NT2/D1 (cell line): ENCODE data around the gene UTP14C.
"Not testable (repeated sequence)": the region's sequence is repeated elsewhere in the genome, so short reads cannot be mapped to it uniquely, and the experiment has no call there.

Experiments
- DNase-seq: peaks from one replicate; pipeline ENCODE4 v3.0.0-alpha.2; 2011; ENCODE audit warnings: low read depth, low spot score
- H3K27me3 ChIP-seq: 2 replicates; pipeline ENCODE4 v1.6.0; 2011; ENCODE audit warnings: mild to moderate bottlenecking; ENCODE audit not compliant: insufficient read length, insufficient read depth
- H3K36me3 ChIP-seq: 2 replicates; pipeline ENCODE4 v1.6.1; 2011; ENCODE audit warnings: mild to moderate bottlenecking, low read length, mixed read lengths; ENCODE audit not compliant: insufficient read depth, insufficient read length
- H3K4me1 ChIP-seq: 2 replicates; pipeline ENCODE4 v1.5.1; 2011; ENCODE audit not compliant: insufficient read depth, insufficient read length
- H3K4me3 ChIP-seq: 2 replicates; pipeline ENCODE4 v1.5.1; 2011; ENCODE audit warnings: low read depth; ENCODE audit not compliant: insufficient read length
- H3K9ac ChIP-seq: 2 replicates; pipeline ENCODE4 v1.6.0; 2011; ENCODE audit warnings: low read depth; ENCODE audit not compliant: insufficient read length
- H3K9me3 ChIP-seq: 2 replicates; pipeline ENCODE4 v1.5.1; 2011; ENCODE audit warnings: mild to moderate bottlenecking, low read length; ENCODE audit not compliant: insufficient read depth
- SUZ12 ChIP-seq: IDR thresholded peaks from 2 replicates; pipeline ENCODE4 v1.6.1; 2011; ENCODE audit not compliant: insufficient read length, insufficient read depth; ENCODE audit errors: extremely low read depth
- YY1 ChIP-seq: IDR thresholded peaks from 2 replicates; pipeline ENCODE4 v1.6.1; 2011; ENCODE audit not compliant: insufficient read length, insufficient read depth
- ZNF274 ChIP-seq: IDR thresholded peaks from 2 replicates; pipeline ENCODE4 v1.6.1; 2011; ENCODE audit warnings: mild to moderate bottlenecking, low read depth, low read length

Gene UTP14C

DNA sequence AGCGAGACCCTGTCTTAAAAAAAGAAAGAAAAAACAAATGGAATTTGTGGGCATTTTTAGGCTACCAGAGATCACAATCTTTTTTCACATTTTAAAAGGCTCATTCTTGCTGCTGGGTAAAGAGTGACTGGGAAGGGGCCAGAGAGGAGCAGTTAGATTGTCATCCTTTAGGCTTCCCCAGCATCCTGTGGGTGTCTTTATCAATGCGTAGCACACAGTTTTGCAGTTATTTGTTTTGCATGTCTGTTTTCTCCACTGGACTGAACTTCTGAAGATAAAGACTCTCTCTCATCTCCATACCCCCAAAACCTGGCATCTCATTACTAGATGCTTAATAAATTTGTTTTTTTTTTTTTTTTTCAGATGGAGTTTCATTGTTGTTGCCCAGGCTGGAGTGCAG is 2.1 kb upstream of the UTP14C start:
- Histone ChIP-seq H3K27me3 (no peaks in the 10 kb centered on the region), H3K9me3 (no peaks in the 10 kb centered on the region), H3K9ac (no peak overlapping the region), H3K4me3 (no peak overlapping the region), H3K36me3 (peaks cover 24% of the 10 kb centered on the region), H3K4me1 (no peaks in the 10 kb centered on the region)
- DNase-seq, result no peak
- TF ChIP-seq SUZ12 (no peak), YY1 (no peak), ZNF274 (no peak)

DNA sequence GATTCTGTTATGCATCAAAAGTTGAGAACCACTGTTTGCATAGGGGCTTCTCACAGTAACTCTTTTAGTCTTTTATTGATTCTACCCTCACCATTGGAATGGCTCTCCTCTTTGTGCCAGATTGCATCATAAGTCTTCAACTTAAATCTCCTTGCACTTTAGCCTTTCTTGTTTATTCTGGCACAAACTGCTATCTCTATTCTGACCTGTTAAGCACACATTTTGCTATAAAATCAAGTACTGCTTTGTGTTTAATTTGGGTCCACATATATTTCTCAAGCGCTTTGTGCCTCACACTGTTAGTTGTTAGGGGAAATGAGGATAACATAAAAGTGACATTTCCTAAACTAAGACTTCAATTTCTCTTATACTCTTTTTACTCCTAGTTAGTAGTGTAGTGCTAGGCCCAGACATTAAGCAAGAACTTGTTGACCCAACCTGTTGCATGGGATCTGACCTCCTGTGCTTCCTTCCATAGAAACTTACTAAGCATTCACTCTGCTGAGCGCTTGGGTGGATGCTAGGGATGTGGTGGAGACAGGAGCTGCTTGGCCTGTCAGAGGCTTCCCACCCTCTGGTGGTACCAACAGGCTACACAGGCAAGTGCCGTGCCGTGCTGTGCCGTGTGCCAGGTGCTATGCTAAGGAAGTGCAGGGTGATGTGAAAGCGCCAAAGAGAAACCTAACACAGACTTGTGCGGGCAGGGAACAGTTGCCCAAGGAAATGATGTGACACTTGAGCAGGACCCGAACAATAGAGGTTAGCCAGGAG is 1.2 kb downstream of the UTP14C start:
- Histone ChIP-seq H3K4me1 (no peaks in the 10 kb centered on the region), H3K9me3 (no peaks in the 10 kb centered on the region), H3K36me3 (peaks cover 20% of the 10 kb centered on the region), H3K27me3 (no peaks in the 10 kb centered on the region), H3K4me3 (no peak overlapping the region), H3K9ac (no peak overlapping the region)
- no peak for DNase-seq
- TF ChIP-seq SUZ12 (no peak), YY1 (no peak), ZNF274 (no peak)

DNA sequence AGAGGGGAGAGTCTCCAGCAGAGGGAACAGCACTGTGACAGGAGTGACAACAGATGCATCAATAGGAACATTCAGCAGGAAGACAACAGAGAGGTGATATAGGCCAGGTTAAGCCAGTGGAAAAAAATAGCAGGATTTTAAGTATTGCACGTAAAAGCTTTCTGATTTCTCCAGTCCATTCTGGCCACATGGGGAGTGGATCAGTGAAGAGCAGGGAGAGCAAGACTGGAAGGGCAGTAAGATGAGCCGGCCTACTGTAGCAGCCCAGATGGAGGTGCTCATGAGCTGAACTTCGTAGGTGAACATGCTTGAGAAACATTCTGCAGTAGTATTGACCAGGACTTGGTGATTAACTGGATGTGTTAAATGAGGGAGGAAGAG is 1.7 kb downstream of the UTP14C start:
- Histone ChIP-seq H3K9me3 (no peaks in the 10 kb centered on the region), H3K27me3 (no peaks in the 10 kb centered on the region), H3K4me1 (no peaks in the 10 kb centered on the region), H3K36me3 (peaks cover 20% of the 10 kb centered on the region), H3K9ac (no peak overlapping the region), H3K4me3 (no peak overlapping the region)
- no peak for DNase-seq
- TF ChIP-seq SUZ12, result no peak
- no peak for TF ChIP-seq ZNF274
- TF ChIP-seq YY1, result no peak

DNA sequence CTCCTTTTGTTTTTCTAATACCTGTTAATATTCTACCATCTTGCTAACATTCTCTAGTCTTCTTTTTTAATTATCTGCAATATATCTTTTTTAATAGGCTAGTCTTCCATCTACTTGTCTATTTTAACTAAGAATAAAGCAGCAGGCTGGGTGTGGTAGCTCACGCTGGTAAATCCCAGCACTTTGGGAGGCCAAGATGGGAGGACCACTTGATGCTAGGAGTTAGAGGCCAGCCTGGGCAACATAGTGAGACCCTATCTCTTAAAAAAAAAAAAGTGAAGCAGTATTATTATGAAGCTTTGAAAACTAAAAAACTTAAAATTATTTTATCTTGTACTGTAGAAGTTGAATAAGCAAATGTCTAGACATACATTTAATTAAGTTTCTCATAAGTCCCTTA is 3.3 kb downstream of the UTP14C start:
- no peaks in the 10 kb centered on the region for H3K4me1 ChIP-seq
- H3K4me3 ChIP-seq, result no peak overlapping the region
- DNase-seq, result no peak
- peaks cover 15% of the 10 kb centered on the region for H3K36me3 ChIP-seq
- no peak overlapping the region for H3K9ac ChIP-seq
- no peaks in the 10 kb centered on the region for H3K9me3 ChIP-seq
- TF ChIP-seq ZNF274, result no peak
- no peak for TF ChIP-seq YY1
- no peak for TF ChIP-seq SUZ12
- no peaks in the 10 kb centered on the region for H3K27me3 ChIP-seq

DNA sequence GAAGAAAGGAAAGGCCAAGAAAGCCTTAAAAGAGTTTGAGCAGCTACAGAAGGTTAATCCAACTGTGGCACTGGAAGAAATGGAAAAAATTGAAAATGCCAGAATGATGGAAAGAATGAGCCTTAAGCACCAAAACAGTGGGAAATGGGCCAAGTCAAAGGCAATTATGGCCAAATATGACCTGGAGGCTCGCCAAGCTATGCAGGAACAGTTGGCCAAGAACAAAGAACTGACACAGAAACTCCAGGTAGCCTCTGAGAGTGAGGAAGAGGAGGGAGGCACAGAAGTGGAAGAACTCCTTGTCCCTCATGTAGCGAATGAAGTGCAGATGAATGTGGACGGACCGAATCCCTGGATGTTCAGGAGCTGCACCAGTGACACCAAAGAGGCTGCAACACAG is 5.1 kb downstream of the UTP14C start:
- no peaks in the 10 kb centered on the region for H3K4me1 ChIP-seq
- no peak for DNase-seq
- peaks cover 13% of the 10 kb centered on the region for H3K36me3 ChIP-seq
- TF ChIP-seq ZNF274 (no peak), YY1 (no peak), SUZ12 (no peak)
- H3K9me3 ChIP-seq, result no peaks in the 10 kb centered on the region
- no peak overlapping the region for H3K4me3 ChIP-seq
- no peaks in the 10 kb centered on the region for H3K27me3 ChIP-seq
- no peak overlapping the region for H3K9ac ChIP-seq

DNA sequence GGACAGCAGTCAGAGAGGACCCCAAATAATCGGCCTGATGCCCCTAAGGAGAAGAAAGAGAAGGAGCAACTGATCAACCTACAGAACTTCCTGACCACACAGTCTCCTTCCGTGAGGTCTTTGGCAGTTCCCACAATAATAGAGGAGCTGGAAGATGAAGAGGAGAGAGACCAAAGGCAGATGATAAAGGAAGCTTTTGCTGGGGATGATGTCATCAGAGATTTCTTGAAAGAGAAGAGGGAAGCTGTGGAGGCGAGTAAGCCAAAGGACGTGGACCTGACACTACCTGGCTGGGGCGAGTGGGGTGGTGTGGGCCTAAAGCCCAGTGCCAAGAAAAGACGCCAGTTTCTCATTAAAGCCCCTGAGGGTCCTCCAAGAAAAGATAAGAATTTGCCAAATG is 5.9 kb downstream of the UTP14C start:
- not testable (repeated sequence) for H3K4me3 ChIP-seq, H3K4me1 ChIP-seq, H3K27me3 ChIP-seq, H3K9me3 ChIP-seq, DNase-seq, H3K9ac ChIP-seq
- H3K36me3 ChIP-seq, result peaks cover 13% of the 10 kb centered on the region

DNA sequence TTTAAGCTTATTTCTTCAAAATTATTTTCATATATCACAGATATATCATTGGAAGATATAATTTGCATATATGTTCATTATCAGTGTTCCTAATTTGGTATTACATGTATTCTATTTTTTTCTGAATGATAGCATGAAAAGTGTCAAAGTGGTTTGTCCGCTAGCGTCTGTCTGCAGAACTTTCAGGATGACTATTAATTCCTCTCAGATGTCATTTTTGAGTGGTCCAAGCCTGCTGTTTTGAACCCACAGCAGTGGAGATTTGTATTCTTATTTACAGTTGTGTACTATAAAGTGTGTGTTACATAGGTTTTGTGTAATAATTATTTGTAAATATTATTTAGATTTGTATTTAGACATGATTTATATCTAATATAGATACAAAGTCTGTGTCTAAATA is 8.5 kb downstream of the UTP14C start:
- Histone ChIP-seq H3K4me1 (no peaks in the 10 kb centered on the region), H3K9ac (no peak overlapping the region), H3K9me3 (no peaks in the 10 kb centered on the region), H3K27me3 (no peaks in the 10 kb centered on the region), H3K4me3 (no peak overlapping the region), H3K36me3 (peaks cover 2% of the 10 kb centered on the region)
- no peak for TF ChIP-seq SUZ12
- no peak for TF ChIP-seq YY1
- TF ChIP-seq ZNF274, result no peak
- no peak for DNase-seq

DNA sequence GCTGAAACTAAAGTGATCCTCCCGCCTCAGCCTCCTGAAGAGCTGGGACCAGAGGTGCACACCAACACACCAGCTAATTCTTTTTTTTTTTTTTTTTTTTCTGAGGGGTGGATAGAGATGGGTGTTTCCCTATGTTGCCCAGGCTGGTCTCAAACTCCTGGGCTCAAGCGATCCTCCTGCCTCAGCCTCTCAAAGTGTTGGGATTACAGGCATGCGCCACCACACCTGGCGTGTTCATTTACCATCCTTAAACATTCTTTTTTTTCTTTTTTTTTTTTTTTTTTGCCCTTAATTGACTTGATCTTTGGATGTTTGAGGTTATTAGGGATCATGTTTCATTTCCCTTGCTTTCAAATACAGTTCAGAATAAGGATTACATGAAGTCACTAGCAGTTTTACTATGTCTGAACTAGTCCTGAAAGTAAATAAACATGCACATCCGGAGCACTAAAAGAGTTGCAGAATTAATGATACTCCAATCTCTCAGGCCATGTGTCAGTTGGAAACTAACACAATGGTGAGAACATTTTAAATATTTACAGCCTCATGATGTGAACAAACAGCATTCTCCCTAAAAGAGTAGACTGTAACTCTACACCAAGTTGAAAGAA is 10.2 kb downstream of the UTP14C start:
- TF ChIP-seq SUZ12 (no peak), ZNF274 (no peak), YY1 (no peak)
- Histone ChIP-seq H3K9ac (no peak overlapping the region), H3K36me3 (no peaks in the 10 kb centered on the region), H3K4me1 (no peaks in the 10 kb centered on the region), H3K9me3 (no peaks in the 10 kb centered on the region), H3K27me3 (no peaks in the 10 kb centered on the region), H3K4me3 (no peak overlapping the region)
- no peak for DNase-seq
